CD4-positive, alpha-beta T cell (primary cell): ENCODE measurements around the gene RCOR1. TPM values are rescaled to one million over a fixed set of nuclear protein-coding genes. Genes with fewer than 3 reads are reported as not detected.
"Not testable (repeated sequence)": the region's sequence is repeated elsewhere in the genome, so short reads cannot be mapped to it uniquely, and the experiment has no call there.

Experiments used
- ATAC-seq: fragments of 200-7000 bp; cut with Tn5 transposase; one replicate; pipeline ENCODE4 v1.10.0; 2022; ENCODE audit warnings: mild to moderate bottlenecking; ENCODE audit not compliant: poor library complexity
- CTCF ChIA-PET: fragments of 350-600 bp; sonication (Branson Sonifier 250); formaldehyde crosslinking; loops from one replicate; lab custom pipeline; 2021; ENCODE audit warnings: antibody characterized with exemption, inconsistent platforms; lab: Charles Lee
- POLR2A ChIA-PET: fragments of 350-600 bp; sonication (Branson Sonifier 250); formaldehyde crosslinking; loops from one replicate; lab custom pipeline; 2021; ENCODE audit warnings: antibody characterized with exemption, inconsistent platforms; lab: Charles Lee
- DNase-seq, 14 experiments: peaks; one replicate each; pipeline ENCODE4 v3.0.0-alpha.2; 2013 to 2020; ENCODE audit warnings: mixed read lengths in 2 of 14
- H3K27ac ChIP-seq, 2 donors: one replicate each; pipeline versions ENCODE4 v1.5.1 to v1.7.0; 2013; ENCODE audit warnings: low read length in 2 of 2, low read depth in 1 of 2, mild to moderate bottlenecking in 1 of 2
- H3K27me3 ChIP-seq, 2 experiments: 1 replicate in 1 of 2; 2 replicates in 1 of 2; pipeline versions ENCODE4 v1.6.1 to v1.7.0; 2013; ENCODE audit warnings: low read length in 2 of 2, control low read depth in 1 of 2, mild to moderate bottlenecking in 1 of 2, moderate library complexity in 1 of 2; ENCODE audit not compliant: insufficient read depth in 2 of 2, control insufficient read depth in 1 of 2
- H3K36me3 ChIP-seq: one replicate; pipeline ENCODE4 v1.6.1; 2013; ENCODE audit warnings: low read length, control low read depth; ENCODE audit not compliant: insufficient read depth
- H3K4me1 ChIP-seq: one replicate; pipeline ENCODE4 v1.6.1; 2013; ENCODE audit warnings: low read length, control low read depth; ENCODE audit not compliant: insufficient read depth
- H3K4me3 ChIP-seq: one replicate; pipeline ENCODE4 v1.5.1; 2013; ENCODE audit warnings: mild to moderate bottlenecking, low read length, moderate library complexity
- H3K9me3 ChIP-seq, 2 experiments: 1 replicate in 1 of 2; 2 replicates in 1 of 2; pipeline versions ENCODE4 v1.6.1 to v1.7.0; 2013; ENCODE audit warnings: low read length in 2 of 2, mild to moderate bottlenecking in 2 of 2, control low read depth in 1 of 2, moderate library complexity in 1 of 2; ENCODE audit not compliant: control insufficient read depth in 1 of 2, insufficient read depth in 1 of 2
- H3K27ac Mint-ChIP-seq: one replicate; pipeline ENCODE4 v1.8.0; 2020; ENCODE audit warnings: mixed read lengths
- H3K27me3 Mint-ChIP-seq: one replicate; pipeline ENCODE4 v1.8.0; 2021; ENCODE audit warnings: mixed read lengths
- H3K36me3 Mint-ChIP-seq: one replicate; pipeline ENCODE4 v1.8.0; 2021; ENCODE audit warnings: low read depth, mixed read lengths
- H3K4me1 Mint-ChIP-seq: one replicate; pipeline ENCODE4 v1.8.0; 2021; ENCODE audit warnings: low read depth, mixed read lengths
- H3K4me3 Mint-ChIP-seq: one replicate; pipeline ENCODE4 v1.8.0; 2020; ENCODE audit warnings: mild to moderate bottlenecking, mixed read lengths
- H3K9me3 Mint-ChIP-seq: one replicate; pipeline ENCODE4 v1.8.0; 2020; ENCODE audit warnings: mixed read lengths
- CTCF ChIP-seq: fragments of 200-600 bp; IDR thresholded peaks from one replicate; pipeline ENCODE4 v1.8.0; 2022; ENCODE audit warnings: antibody characterized with exemption, mild to moderate bottlenecking
- intact Hi-C, 2 experiments: fragments of 100-400 bp; cut with DNase I in 1 of 2; cut with micrococcal nuclease in 1 of 2; formaldehyde crosslinking; loops; one replicate each; pipeline versions ENCODE4 v1.15.1 to v1.9.0; 2023 to 2025; cut with DNase I, micrococcal nuclease
- total RNA-seq, 174 experiments: library from RNA in 2 of 174; stranded (reverse) in 2 of 174; gene quantifications; one replicate each; pipeline ENCODE4 v1.2.3 and lab custom pipeline; 2021 to 2026

The RCOR1 gene
- total RNA-seq, 2 experiments from 2014 or later: 20.5 to 23.1 TPM

- H3K4me3 Mint-ChIP-seq: no peak overlapping the region
- Histone ChIP-seq H3K9me3 (no peaks in the 10 kb centered on the region), H3K27me3 (no peaks in the 10 kb centered on the region), H3K4me1 (peaks cover 11% of the 10 kb centered on the region), H3K4me3 (no peak overlapping the region), H3K27ac (no peak overlapping the region), H3K36me3 (no peaks in the 10 kb centered on the region)
- CTCF ChIA-PET: no interaction called here
- POLR2A ChIA-PET: no interaction called here
- peaks cover 7% of the 10 kb centered on the region for H3K36me3 Mint-ChIP-seq
- TF ChIP-seq CTCF: no peak
- peaks cover 50% of the 10 kb centered on the region for H3K4me1 Mint-ChIP-seq
- H3K9me3 Mint-ChIP-seq: no peaks in the 10 kb centered on the region
- no peaks in the 10 kb centered on the region for H3K27me3 Mint-ChIP-seq
- intact Hi-C loops: no loop called here
- ATAC-seq: no peak
- no peak overlapping the region for H3K27ac Mint-ChIP-seq
- DNase-seq: no peak
Measured at GRCh38 chr14:102616799-102617198, 24.4 kb downstream of the RCOR1 start.

- intact Hi-C loops, H3K27ac ChIP-seq, H3K4me3 ChIP-seq, H3K9me3 Mint-ChIP-seq, H3K27me3 ChIP-seq, H3K4me3 Mint-ChIP-seq, H3K9me3 ChIP-seq, H3K36me3 Mint-ChIP-seq, H3K27ac Mint-ChIP-seq, H3K36me3 ChIP-seq, POLR2A ChIA-PET, DNase-seq, ATAC-seq, H3K27me3 Mint-ChIP-seq: not testable (repeated sequence)
- CTCF ChIA-PET: interaction anchor here (1.6 kb wide), 1 partner anchor 10 kb away, joined by 3 read pairs; no protein-coding TSS in a partner anchor
- H3K4me1 Mint-ChIP-seq: peaks cover 62% of the 10 kb centered on the region
- peaks cover 18% of the 10 kb centered on the region for H3K4me1 ChIP-seq
Measured at GRCh38 chr14:102619012-102619411, 26.6 kb downstream of the RCOR1 start.

GRCh38 chr14:102620413-102620812 is 28.0 kb downstream of the RCOR1 start:
- ATAC-seq: no peak
- ChIA-PET CTCF (interaction anchor here (1.3 to 1.5 kb wide), 2 partner anchors 12 to 26 kb away, joined by 3 to 5 read pairs; no protein-coding TSS in a partner anchor), POLR2A (no interaction called here)

More at GRCh38 chr14:102620413-102620812, 28.0 kb downstream of the RCOR1 start:
- intact Hi-C loops: no loop called here
- H3K4me3 Mint-ChIP-seq: no peak overlapping the region
- H3K4me1 Mint-ChIP-seq: peaks cover 63% of the 10 kb centered on the region
- no peak for DNase-seq
- no peaks in the 10 kb centered on the region for H3K36me3 ChIP-seq
- no peaks in the 10 kb centered on the region for H3K27me3 Mint-ChIP-seq
- H3K27ac ChIP-seq: no peak overlapping the region
- H3K36me3 Mint-ChIP-seq: peaks cover 7% of the 10 kb centered on the region
- no peaks in the 10 kb centered on the region for H3K9me3 Mint-ChIP-seq
- no peaks in the 10 kb centered on the region for H3K27me3 ChIP-seq
- no peak for TF ChIP-seq CTCF
- H3K27ac Mint-ChIP-seq: no peak overlapping the region
- no peak overlapping the region for H3K4me3 ChIP-seq
- peaks cover 25% of the 10 kb centered on the region for H3K4me1 ChIP-seq
- H3K9me3 ChIP-seq: no peaks in the 10 kb centered on the region
